K562 (cell line): Measurements from ENCODE around the gene ARF1. TPM values are rescaled to one million over a fixed set of nuclear protein-coding genes. Genes with fewer than 3 reads are reported as not detected.

ENCODE experiments used
- ATF1 ChIP-seq, 2 experiments: fragments of 450-650 bp in 1 of 2; IDR thresholded peaks; 2 replicates each; pipeline ENCODE4 v1.6.1; 2016; ENCODE audit warnings: missing compliant biosample characterization in 1 of 2, missing genetic modification characterization in 1 of 2
- ATF7 ChIP-seq: fragments of 450-650 bp; IDR thresholded peaks from 2 replicates; pipeline ENCODE4 v1.7.1; 2014; ENCODE audit warnings: mild to moderate bottlenecking, moderate library complexity
- CBX2 ChIP-seq: fragments of 200-600 bp; sonication (generic); IDR thresholded peaks from one replicate; pipeline ENCODE4 v1.6.1; 2012; ENCODE audit warnings: mild to moderate bottlenecking, low read length, inconsistent platforms; ENCODE audit not compliant: insufficient read depth, poor library complexity, severe bottlenecking
- CHD1 ChIP-seq: fragments of 200-600 bp; sonication (generic); IDR thresholded peaks from one replicate; pipeline ENCODE4 v1.6.1; 2012; ENCODE audit warnings: mild to moderate bottlenecking, moderate library complexity, low read length, inconsistent platforms
- CHD2 ChIP-seq: IDR thresholded peaks from 2 replicates; pipeline ENCODE4 v1.6.1; 2011; ENCODE audit warnings: low read depth, low read length
- MBD2 ChIP-seq: sonication (generic); IDR thresholded peaks from 2 replicates; pipeline ENCODE4 v1.6.1; 2016; ENCODE audit warnings: low read depth, borderline replicate concordance
- MEIS2 ChIP-seq: fragments of 450-650 bp; IDR thresholded peaks from 2 replicates; pipeline ENCODE4 v1.6.1; 2014; ENCODE audit warnings: mild to moderate bottlenecking; ENCODE audit not compliant: partially characterized antibody
- PHF20 ChIP-seq: fragments of 450-650 bp; IDR thresholded peaks from 2 replicates; pipeline ENCODE4 v1.6.1; 2018; ENCODE audit not compliant: partially characterized antibody
- RBM22 ChIP-seq: fragments of 200-400 bp; formaldehyde crosslinking; IDR thresholded peaks from 2 replicates; pipeline ENCODE4 v1.6.1; 2018; ENCODE audit warnings: low read length, low read depth; ENCODE audit not compliant: poor library complexity, severe bottlenecking
- ZNF165 ChIP-seq: fragments of 250-450 bp; sonication (Bioruptor Pico); IDR thresholded peaks from 2 replicates; pipeline ENCODE4 v1.4.0; 2020; ENCODE audit warnings: borderline replicate concordance
- ZNF518B ChIP-seq: fragments of 250-450 bp; sonication (Bioruptor Pico); IDR thresholded peaks from 2 replicates; pipeline ENCODE4 v1.5.0; 2021; ENCODE audit warnings: mild to moderate bottlenecking, moderate library complexity
- ZNF780A ChIP-seq: fragments of 250-450 bp; sonication (Bioruptor Pico); IDR thresholded peaks from 2 replicates; pipeline ENCODE4 v1.5.0; 2021; ENCODE audit warnings: mild to moderate bottlenecking
- polyA plus RNA-seq, 8 experiments: library from polyadenylated mRNA; depleted of rRNA in 4 of 8; stranded (reverse) in 5 of 8; unstranded in 3 of 8; fragments of >200 nt; fragmentation: Nextera tagmentation in 2 of 8; fragmentation: Illumina TruSeq in 1 of 8; extraction: Ambion mirVana in 2 of 8; extraction: Trizol in 1 of 8; gene quantifications; 2 replicates each; pipeline versions ENCODE4 v1.2.1 to v1.2.3, GENCODE V29; 2011 to 2014; ENCODE audit warnings: inconsistent platforms in 1 of 8, missing spikeins in 1 of 8
- total RNA-seq, 7 experiments: library from RNA; depleted of rRNA in 6 of 7; stranded (reverse); fragments of >200 nt in 6 of 7; fragmentation: Illumina TruSeq in 2 of 7; extraction: Trizol in 2 of 7; gene quantifications; 2 replicates each; pipeline versions ENCODE4 v1.2.1 to v1.2.3, GENCODE V29; 2011 to 2021; ENCODE audit warnings: low replicate concordance in 1 of 7
- TF ChIP-seq, protein P1 (sequence below): sonication (generic); IDR thresholded peaks from 2 replicates; pipeline ENCODE4 v1.6.1; 2016
- TF ChIP-seq, protein P2 (sequence below): sonication (generic); formaldehyde crosslinking; IDR thresholded peaks from 2 replicates; pipeline ENCODE4 v1.8.0; 2022; ENCODE audit warnings: mild to moderate bottlenecking, missing genetic modification reagents, borderline replicate concordance
- TF ChIP-seq, protein P3 (sequence below): sonication (generic); formaldehyde crosslinking; IDR thresholded peaks from 2 replicates; pipeline ENCODE4 v1.8.1; 2023; ENCODE audit warnings: mild to moderate bottlenecking, missing genetic modification reagents

The ARF1 gene
- total and polyA plus RNA-seq, 9 of the 15 experiments (the other 6 are each of a cell fraction or from before 2014, with no cell fraction given) = 69.8 to 593 (median 325) TPM

GRCh38 chr1:228109073-228109961, 26.8 kb downstream of the ARF1 start, which contains the start of gene MRPL55 (continued):
- TF ChIP-seq PHF20 (peak; percentile 97), CHD1 (no peak), ZNF518B (CRISPR knock-in tag) (no peak), CBX2 (no peak), CHD2 (peak; percentile 53; the same call in 1 of the 2 replicates), ZNF780A (no peak), RBM22 (peak; percentile 52), MEIS2 (peak; percentile 80), ATF7 (peak; percentile 97), ATF1 (CRISPR knock-in tag; IDR thresholded peaks at IDR 0.05) (peak; percentile 100), ATF1 (tag; IDR thresholded peaks at IDR 0.05) (peak; percentile 100), MBD2 (peak; percentile 91), ZNF165 (0 out of 2 replicates have a peak, but pooled peaks have one; percentile 70)
- TF ChIP-seq, protein P1, sequence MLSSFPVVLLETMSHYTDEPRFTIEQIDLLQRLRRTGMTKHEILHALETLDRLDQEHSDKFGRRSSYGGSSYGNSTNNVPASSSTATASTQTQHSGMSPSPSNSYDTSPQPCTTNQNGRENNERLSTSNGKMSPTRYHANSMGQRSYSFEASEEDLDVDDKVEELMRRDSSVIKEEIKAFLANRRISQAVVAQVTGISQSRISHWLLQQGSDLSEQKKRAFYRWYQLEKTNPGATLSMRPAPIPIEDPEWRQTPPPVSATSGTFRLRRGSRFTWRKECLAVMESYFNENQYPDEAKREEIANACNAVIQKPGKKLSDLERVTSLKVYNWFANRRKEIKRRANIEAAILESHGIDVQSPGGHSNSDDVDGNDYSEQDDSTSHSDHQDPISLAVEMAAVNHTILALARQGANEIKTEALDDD = no peak
- TF ChIP-seq, protein P2, sequence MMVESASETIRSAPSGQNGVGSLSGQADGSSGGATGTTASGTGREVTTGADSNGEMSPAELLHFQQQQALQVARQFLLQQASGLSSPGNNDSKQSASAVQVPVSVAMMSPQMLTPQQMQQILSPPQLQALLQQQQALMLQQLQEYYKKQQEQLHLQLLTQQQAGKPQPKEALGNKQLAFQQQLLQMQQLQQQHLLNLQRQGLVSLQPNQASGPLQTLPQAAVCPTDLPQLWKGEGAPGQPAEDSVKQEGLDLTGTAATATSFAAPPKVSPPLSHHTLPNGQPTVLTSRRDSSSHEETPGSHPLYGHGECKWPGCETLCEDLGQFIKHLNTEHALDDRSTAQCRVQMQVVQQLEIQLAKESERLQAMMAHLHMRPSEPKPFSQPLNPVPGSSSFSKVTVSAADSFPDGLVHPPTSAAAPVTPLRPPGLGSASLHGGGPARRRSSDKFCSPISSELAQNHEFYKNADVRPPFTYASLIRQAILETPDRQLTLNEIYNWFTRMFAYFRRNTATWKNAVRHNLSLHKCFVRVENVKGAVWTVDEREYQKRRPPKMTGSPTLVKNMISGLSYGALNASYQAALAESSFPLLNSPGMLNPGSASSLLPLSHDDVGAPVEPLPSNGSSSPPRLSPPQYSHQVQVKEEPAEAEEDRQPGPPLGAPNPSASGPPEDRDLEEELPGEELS (CRISPR knock-in tag) = peak; percentile 30; the same call in 1 of the 2 replicates
- TF ChIP-seq, protein P3, sequence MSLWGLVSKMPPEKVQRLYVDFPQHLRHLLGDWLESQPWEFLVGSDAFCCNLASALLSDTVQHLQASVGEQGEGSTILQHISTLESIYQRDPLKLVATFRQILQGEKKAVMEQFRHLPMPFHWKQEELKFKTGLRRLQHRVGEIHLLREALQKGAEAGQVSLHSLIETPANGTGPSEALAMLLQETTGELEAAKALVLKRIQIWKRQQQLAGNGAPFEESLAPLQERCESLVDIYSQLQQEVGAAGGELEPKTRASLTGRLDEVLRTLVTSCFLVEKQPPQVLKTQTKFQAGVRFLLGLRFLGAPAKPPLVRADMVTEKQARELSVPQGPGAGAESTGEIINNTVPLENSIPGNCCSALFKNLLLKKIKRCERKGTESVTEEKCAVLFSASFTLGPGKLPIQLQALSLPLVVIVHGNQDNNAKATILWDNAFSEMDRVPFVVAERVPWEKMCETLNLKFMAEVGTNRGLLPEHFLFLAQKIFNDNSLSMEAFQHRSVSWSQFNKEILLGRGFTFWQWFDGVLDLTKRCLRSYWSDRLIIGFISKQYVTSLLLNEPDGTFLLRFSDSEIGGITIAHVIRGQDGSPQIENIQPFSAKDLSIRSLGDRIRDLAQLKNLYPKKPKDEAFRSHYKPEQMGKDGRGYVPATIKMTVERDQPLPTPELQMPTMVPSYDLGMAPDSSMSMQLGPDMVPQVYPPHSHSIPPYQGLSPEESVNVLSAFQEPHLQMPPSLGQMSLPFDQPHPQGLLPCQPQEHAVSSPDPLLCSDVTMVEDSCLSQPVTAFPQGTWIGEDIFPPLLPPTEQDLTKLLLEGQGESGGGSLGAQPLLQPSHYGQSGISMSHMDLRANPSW (CRISPR knock-in tag) = peak; percentile 12; the same call in 1 of the 2 replicates
